K562 (cell line): Measurements from ENCODE around the gene NDUFS8. TPM values are rescaled to one million over a fixed set of nuclear protein-coding genes. Genes with fewer than 3 reads are reported as not detected.

ENCODE experiments used
- ATAC-seq: fragments of 200-7000 bp; cut with Tn5 transposase; 3 replicates; pipeline ENCODE4 v1.9.1; 2020; ENCODE audit warnings: moderate library complexity
- BruUV-seq: library from RNA; stranded (reverse); fragments of 400-500 nt; replicated peaks from 2 replicates; lab custom pipeline; 2021; lab: Mats Ljungman, UMichigan
- CTCF ChIA-PET: fragments of 300-600 bp; formaldehyde crosslinking; extraction: SDS; loops from one replicate; lab custom pipeline; 2021; ENCODE audit warnings: low intra/inter-chr PET ratio; lab: Yijun Ruan, JAX
- POLR2A ChIA-PET: fragments of 300-600, 350-650 bp; sonication (Branson Sonifier 250); formaldehyde crosslinking; extraction: SDS; loops from one replicate; lab custom pipeline; 2021; ENCODE audit warnings: antibody characterized with exemption, inconsistent platforms; lab: Yijun Ruan, JAX
- DNase-seq, 4 experiments: peaks; one replicate each; pipeline versions ENCODE4 v3.0.0 to v3.0.0-alpha.2; 2011 to 2018; ENCODE audit warnings: low spot score in 3 of 4, mixed read lengths in 3 of 4; ENCODE audit errors: extremely low read depth in 1 of 4
- FAIRE-seq: peaks from 2 replicates; lab custom pipeline; 2011; peaks lifted over from hg19 to GRCh38; lab: Jason Lieb, UNC
- H2AFZ ChIP-seq: 2 replicates; pipeline ENCODE4 v1.6.0; 2011; ENCODE audit warnings: low read depth, low read length, control low read depth, inconsistent platforms
- H3K27ac ChIP-seq: fragments of 200-600 bp; 3 replicates; pipeline ENCODE4 v1.8.0; 2011; ENCODE audit warnings: low read depth, mild to moderate bottlenecking, control low read depth, inconsistent platforms, low read length, moderate library complexity, mixed read lengths; ENCODE audit errors: extremely low read depth
- H3K27me3 ChIP-seq, 2 experiments: fragments of 300-600 bp in 1 of 2; 2 replicates in 1 of 2; 3 replicates in 1 of 2; pipeline versions ENCODE4 v1.6.0 to v1.8.0; 2011; ENCODE audit warnings: inconsistent platforms in 2 of 2, low read length in 2 of 2, mild to moderate bottlenecking in 1 of 2, mixed read lengths in 1 of 2, moderate library complexity in 1 of 2; ENCODE audit not compliant: control insufficient read depth in 2 of 2, insufficient read depth in 2 of 2
- H3K36me3 ChIP-seq: fragments of 300-600 bp; 3 replicates; pipeline ENCODE4 v1.8.0; 2011; ENCODE audit warnings: mild to moderate bottlenecking, low read length, inconsistent platforms; ENCODE audit not compliant: control insufficient read depth, insufficient read depth
- H3K4me1 ChIP-seq, 2 experiments: fragments of 200-600 bp in 1 of 2; replicated peaks in 1 of 2; 2 replicates in 1 of 2; 3 replicates in 1 of 2; pipeline versions ENCODE4 v1.5.1 to v1.8.0; 2011; ENCODE audit warnings: inconsistent platforms in 2 of 2, low read length in 2 of 2, mild to moderate bottlenecking in 1 of 2, mixed read lengths in 1 of 2, moderate library complexity in 1 of 2; ENCODE audit not compliant: control insufficient read depth in 2 of 2, insufficient read depth in 2 of 2
- H3K4me2 ChIP-seq: 2 replicates; pipeline ENCODE4 v1.6.1; 2011; ENCODE audit warnings: low read length, control low read depth, inconsistent platforms, mixed read lengths; ENCODE audit not compliant: insufficient read depth
- H3K4me3 ChIP-seq: fragments of 200-600 bp; sonication (generic), shearing (Covaris generic); 2 replicates; pipeline ENCODE4 v1.5.1; 2016; ENCODE audit warnings: control low read depth, inconsistent platforms
- H3K79me2 ChIP-seq: fragments of 200-600 bp; 3 replicates; pipeline ENCODE4 v1.8.0; 2011; ENCODE audit warnings: low read length, inconsistent platforms; ENCODE audit not compliant: control insufficient read depth, insufficient read depth
- H3K9ac ChIP-seq, 2 experiments: 2 replicates each; pipeline versions ENCODE4 v1.6.0 to v1.6.1; 2011; ENCODE audit warnings: low read depth in 2 of 2, low read length in 2 of 2, control low read depth in 1 of 2, inconsistent platforms in 1 of 2, mild to moderate bottlenecking in 1 of 2, mixed read lengths in 1 of 2; ENCODE audit not compliant: insufficient read depth in 1 of 2
- H3K9me1 ChIP-seq: one replicate; pipeline ENCODE4 v1.6.0; 2011; ENCODE audit warnings: inconsistent platforms, mild to moderate bottlenecking, low read length, moderate library complexity; ENCODE audit not compliant: control insufficient read depth, insufficient read depth
- H3K9me3 ChIP-seq: replicated peaks from 2 replicates; pipeline ENCODE4 v1.5.1; 2011; ENCODE audit warnings: low read depth, low read length, inconsistent platforms; ENCODE audit not compliant: control insufficient read depth, insufficient read depth
- H4K20me1 ChIP-seq: replicated peaks from 2 replicates; pipeline ENCODE4 v1.6.1; 2011; ENCODE audit warnings: low read length, inconsistent platforms, mixed read lengths; ENCODE audit not compliant: control insufficient read depth, insufficient read depth
- ARNT ChIP-seq, 2 experiments: fragments of 450-650 bp; IDR thresholded peaks; 2 replicates each; pipeline ENCODE4 v1.6.1; 2016; ENCODE audit warnings: mild to moderate bottlenecking in 1 of 2
- CUX1 ChIP-seq: fragments of 200-800 bp; sonication (Bioruptor generic); IDR thresholded peaks from 2 replicates; pipeline ENCODE4 v1.6.1; 2016; ENCODE audit warnings: missing genetic modification characterization, missing compliant biosample characterization
- ERF ChIP-seq: fragments of 450-650 bp; formaldehyde crosslinking; IDR thresholded peaks from 2 replicates; pipeline ENCODE4 v1.4.0; 2020; ENCODE audit warnings: mild to moderate bottlenecking, mixed read lengths
- GTF2F1 ChIP-seq: IDR thresholded peaks from 2 replicates; pipeline ENCODE4 v1.6.1; 2011; ENCODE audit warnings: low read depth, low read length, improper control_type of control experiment
- HDGF ChIP-seq: fragments of 450-650 bp; IDR thresholded peaks from 2 replicates; pipeline ENCODE4 v1.6.1; 2016
- NR2C1 ChIP-seq, 2 experiments: fragments of 450-650 bp; IDR thresholded peaks; 2 replicates each; pipeline ENCODE4 v1.6.1; 2017; ENCODE audit warnings: mild to moderate bottlenecking in 2 of 2, antibody characterized with exemption in 1 of 2, inconsistent platforms in 1 of 2, missing compliant biosample characterization in 1 of 2, missing genetic modification characterization in 1 of 2
- PCBP1 ChIP-seq: fragments of 200-400 bp; formaldehyde crosslinking; IDR thresholded peaks from 2 replicates; pipeline ENCODE4 v1.6.1; 2018; ENCODE audit warnings: mild to moderate bottlenecking, low read depth, low read length; ENCODE audit not compliant: poor library complexity, severe bottlenecking
- SRF ChIP-seq, 2 experiments: fragments of 250-450, 450-650 bp in 1 of 2; sonication (Bioruptor Pico) in 1 of 2; sonication (generic) in 1 of 2; formaldehyde crosslinking; IDR thresholded peaks; 2 replicates each; pipeline versions ENCODE4 v1.5.0 to v1.5.1; 2020 to 2022; ENCODE audit warnings: mild to moderate bottlenecking in 1 of 2, missing genetic modification reagents in 1 of 2
- ZBTB17 ChIP-seq: fragments of 450-650 bp; formaldehyde crosslinking; IDR thresholded peaks from 2 replicates; pipeline ENCODE4 v1.4.0; 2020; ENCODE audit warnings: mild to moderate bottlenecking
- ZNF12 ChIP-seq: sonication (generic); formaldehyde crosslinking; IDR thresholded peaks from 2 replicates; pipeline ENCODE4 v1.4.0; 2020; ENCODE audit warnings: mild to moderate bottlenecking, missing genetic modification reagents
- ZNF431 ChIP-seq: sonication (generic); formaldehyde crosslinking; IDR thresholded peaks from 2 replicates; pipeline ENCODE4 v1.8.0; 2022; ENCODE audit warnings: mild to moderate bottlenecking, missing genetic modification reagents
- ZNF717 ChIP-seq: fragments of 250-450 bp; sonication (Bioruptor Pico); IDR thresholded peaks from 2 replicates; pipeline ENCODE4 v1.5.0; 2021
- ZNF780A ChIP-seq: fragments of 250-450 bp; sonication (Bioruptor Pico); IDR thresholded peaks from 2 replicates; pipeline ENCODE4 v1.5.0; 2021; ENCODE audit warnings: mild to moderate bottlenecking
- WGBS: fragments of 100-300 bp; shearing (Covaris generic); methylation state at CpG from one replicate; pipeline ENCODE4 v1.1.6; 2016; ENCODE audit warnings: low coverage, mixed read lengths; ENCODE audit not compliant: insufficient coverage; ENCODE audit errors: missing lambda C conversion rate; 5-methylcytosine and 5-hydroxymethylcytosine counted together
- in situ Hi-C: fragments of 300-500 bp; cut with MboI; formaldehyde crosslinking; loops from 4 replicates; pipeline ENCODE4 v1.15.0; 2018; ENCODE audit warnings: inconsistent platforms, mixed read lengths
- intact Hi-C: fragments of 100-400 bp; cut with micrococcal nuclease; formaldehyde crosslinking; loops from 2 replicates; pipeline ENCODE4 v1.14.2; 2022
- polyA plus RNA-seq, 8 experiments: library from polyadenylated mRNA; depleted of rRNA in 4 of 8; stranded (reverse) in 5 of 8; unstranded in 3 of 8; fragments of >200 nt; fragmentation: Nextera tagmentation in 2 of 8; fragmentation: Illumina TruSeq in 1 of 8; extraction: Ambion mirVana in 2 of 8; extraction: Trizol in 1 of 8; gene quantifications; 2 replicates each; pipeline versions ENCODE4 v1.2.1 to v1.2.3, GENCODE V29; 2011 to 2014; ENCODE audit warnings: inconsistent platforms in 1 of 8, missing spikeins in 1 of 8
- total RNA-seq, 7 experiments: library from RNA; depleted of rRNA in 6 of 7; stranded (reverse); fragments of >200 nt in 6 of 7; fragmentation: Illumina TruSeq in 2 of 7; extraction: Trizol in 2 of 7; gene quantifications; 2 replicates each; pipeline versions ENCODE4 v1.2.1 to v1.2.3, GENCODE V29; 2011 to 2021; ENCODE audit warnings: low replicate concordance in 1 of 7
- TF ChIP-seq, protein P1 (sequence below), 3 experiments: fragments of 200-800 bp in 1 of 3; sonication (Bioruptor generic) in 1 of 3; sonication (generic) in 1 of 3; formaldehyde crosslinking in 1 of 3; IDR thresholded peaks; 2 replicates each; pipeline versions ENCODE4 v1.6.1 to v1.8.0; 2016 to 2022; ENCODE audit warnings: mild to moderate bottlenecking in 2 of 3, missing compliant biosample characterization in 2 of 3, missing genetic modification characterization in 2 of 3, missing genetic modification reagents in 1 of 3

NDUFS8 gene
- total and polyA plus RNA-seq, 9 of the 15 experiments (the other 6 are each of a cell fraction or from before 2014, with no cell fraction given), result 36.5 to 351 (median 101) TPM

DNA sequence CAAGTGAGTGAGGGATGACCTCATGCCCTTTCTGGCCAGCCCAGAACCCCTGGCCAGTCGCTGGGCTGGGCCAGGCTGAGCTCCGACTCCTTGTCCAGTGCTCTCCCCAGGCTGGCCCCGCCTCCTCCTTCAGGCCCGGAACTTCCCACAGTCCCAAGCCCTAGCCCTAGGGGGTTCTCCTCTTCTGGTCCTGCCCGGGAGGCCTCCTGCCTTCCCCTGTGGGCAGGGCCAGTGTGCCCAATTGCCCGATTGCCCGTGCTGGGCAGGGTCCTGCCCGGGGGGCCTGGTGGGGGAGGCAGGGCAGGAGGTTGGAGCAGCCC, 12.5 kb downstream of the NDUFS8 start:
- peak overlapping the region; percentile 56 for H2AFZ ChIP-seq
- peaks cover 37% of the 10 kb centered on the region for H3K79me2 ChIP-seq
- DNase-seq (peak; percentile 44 to 59 (median 53)), ATAC-seq (peak; percentile 4; the same call in 2 of the 3 replicates), FAIRE-seq (no peak)
- BruUV-seq, result no TSS peak
- H3K4me3 ChIP-seq, result peak overlapping the region; percentile 14; the same call in 1 of the 2 replicates
- intact Hi-C loops (no loop called here), in situ Hi-C loops (no loop called here)
- POLR2A ChIA-PET, result interaction anchor here (0.7 to 4.9 kb wide), 7 partner anchors 10 to 334 kb away, joined by 3 to 55 read pairs (median 4); no protein-coding TSS in a partner anchor
- H3K4me2 ChIP-seq, result peak overlapping the region; percentile 57
- 20% methylated on average over 8 of the region's 8 CpGs for WGBS
- peaks cover 4% of the 10 kb centered on the region; the same call in 1 of the 2 replicates for H4K20me1 ChIP-seq
- CTCF ChIA-PET, result no interaction called here
- H3K4me1 ChIP-seq, result peaks cover 38 to 77% of the 10 kb centered on the region in 2 experiments
- no peaks in the 10 kb centered on the region for H3K9me1 ChIP-seq
- no peaks in the 10 kb centered on the region for H3K9me3 ChIP-seq
- peak overlapping the region; percentile 90 for H3K27ac ChIP-seq
- no peaks in the 10 kb centered on the region for H3K27me3 ChIP-seq
- H3K9ac ChIP-seq, result peak overlapping the region; percentile 69 to 90; a peak in 3 of 4 replicates
- peaks cover 60% of the 10 kb centered on the region; the same call in 2 of the 3 replicates for H3K36me3 ChIP-seq
- 0 out of 2 replicates have a peak, but pooled peaks have one; percentile 22 for TF ChIP-seq ERF (CRISPR knock-in tag)
- TF ChIP-seq ZNF12 (CRISPR knock-in tag), result 0 out of 2 replicates have a peak, but pooled peaks have one; percentile 37
- TF ChIP-seq PCBP1, result peak; percentile 21
- TF ChIP-seq HDGF, result 0 out of 2 replicates have a peak, but pooled peaks have one; percentile 22
- TF ChIP-seq, protein P1, sequence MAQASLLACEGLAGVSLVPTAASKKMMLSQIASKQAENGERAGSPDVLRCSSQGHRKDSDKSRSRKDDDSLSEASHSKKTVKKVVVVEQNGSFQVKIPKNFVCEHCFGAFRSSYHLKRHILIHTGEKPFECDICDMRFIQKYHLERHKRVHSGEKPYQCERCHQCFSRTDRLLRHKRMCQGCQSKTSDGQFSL (CRISPR knock-in tag; IDR thresholded peaks at IDR 0.05), result no peak
- TF ChIP-seq, protein P1 (tag; IDR thresholded peaks at IDR 0.05), result peak in 1 of 2 experiments; percentile 52; a peak in 1 of 4 replicates
- no peak for TF ChIP-seq GTF2F1
- TF ChIP-seq ZNF717, result 0 out of 2 replicates have a peak, but pooled peaks have one; percentile 79
- 0 out of 4 replicates have a peak, but pooled peaks of 1 of the 2 experiments have one; percentile 3 for TF ChIP-seq SRF (CRISPR knock-in tag; IDR thresholded peaks at IDR 0.05)
- TF ChIP-seq ZNF780A (CRISPR knock-in tag), result 0 out of 2 replicates have a peak, but pooled peaks have one; percentile 49
- 0 out of 2 replicates have a peak, but pooled peaks have one; percentile 37 for TF ChIP-seq ZBTB17 (CRISPR knock-in tag)
- no peak for TF ChIP-seq NR2C1 (IDR thresholded peaks at IDR 0.05)
- TF ChIP-seq NR2C1 (tag; IDR thresholded peaks at IDR 0.05), result no peak
- 0 out of 2 replicates have a peak, but pooled peaks have one; percentile 25 for TF ChIP-seq CUX1 (CRISPR knock-in tag)
- 0 out of 2 replicates have a peak, but pooled peaks have one; percentile 46 for TF ChIP-seq ZNF431
- no peak for TF ChIP-seq ARNT (IDR thresholded peaks at IDR 0.05)
